GM12891 (cell line): Measurements from ENCODE around the gene UNC13C.

Experiments
- PAX5 ChIP-seq: IDR thresholded peaks from 2 replicates; pipeline ENCODE4 v1.6.1; 2011; ENCODE audit warnings: low read length, moderate library complexity, mild to moderate bottlenecking; ENCODE audit not compliant: insufficient read depth, severe bottlenecking
- POLR2A ChIP-seq: IDR thresholded peaks from 2 replicates; pipeline ENCODE4 v1.6.1; 2011; ENCODE audit warnings: low read depth, low read length, control low read depth
- POLR2AphosphoS5 ChIP-seq: IDR thresholded peaks from 2 replicates; pipeline ENCODE4 v1.6.1; 2011; ENCODE audit warnings: low read depth, low read length, control low read depth
- TAF1 ChIP-seq: IDR thresholded peaks from 2 replicates; pipeline ENCODE4 v1.6.1; 2011; ENCODE audit warnings: low read depth, low read length, control low read depth

GRCh38 chr15:54540721-54541120 lies 562.5 kb downstream of the UNC13C start:
- TF ChIP-seq POLR2A = no peak
- no peak for TF ChIP-seq POLR2AphosphoS5
- TF ChIP-seq PAX5 = no peak
- TF ChIP-seq TAF1 = no peak
